ENCODE results near the gene HOXA2.

Gene HOXA2

GRCh38 chr7:27111042-27111750 is 8.7 kb upstream of the HOXA2 start:
- DNase-seq = peak; percentile 50

DNA sequence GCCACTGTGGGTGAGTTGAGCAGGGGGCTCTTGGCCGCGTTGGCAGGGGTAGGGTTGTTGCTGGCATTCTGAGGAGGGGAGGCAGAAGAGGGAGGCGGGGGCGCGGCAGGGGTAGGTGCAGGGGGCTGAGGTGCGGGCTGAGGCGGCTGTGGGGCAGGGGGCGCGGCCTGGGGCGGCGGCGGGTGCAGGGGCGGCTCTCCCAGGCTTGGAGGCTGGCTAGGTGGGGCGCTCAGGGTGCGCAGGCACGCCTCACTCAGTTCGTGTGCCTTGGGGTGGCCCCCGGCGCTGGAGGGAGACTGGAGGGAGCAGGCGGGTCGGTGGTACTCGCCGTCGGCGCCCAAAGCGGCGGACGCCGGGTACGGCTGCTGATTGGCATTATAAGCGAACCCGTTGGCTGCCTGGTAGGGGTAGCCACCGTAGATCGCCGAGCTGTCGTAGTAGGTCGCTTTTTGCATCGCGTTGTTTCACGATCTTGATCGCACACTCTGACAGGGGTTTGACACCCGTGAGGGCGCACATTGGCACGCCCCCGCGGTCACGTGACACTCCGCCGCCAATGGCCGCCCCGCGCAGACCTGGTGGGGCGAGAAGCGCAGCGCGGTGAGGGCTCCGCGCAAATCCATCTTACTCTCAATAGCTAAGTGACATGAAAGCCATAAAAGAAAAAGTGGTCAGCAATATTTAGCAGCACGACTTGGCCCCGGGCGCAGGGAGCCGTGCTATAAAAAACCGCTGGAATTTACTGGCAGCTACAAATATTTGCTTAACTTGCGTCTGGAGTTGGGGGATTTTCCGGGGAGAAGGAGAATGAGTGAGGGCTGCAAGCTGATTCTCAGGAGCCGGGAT is 7.9 kb upstream of the HOXA2 start:
- DNase-seq = peak; percentile 67

DNA sequence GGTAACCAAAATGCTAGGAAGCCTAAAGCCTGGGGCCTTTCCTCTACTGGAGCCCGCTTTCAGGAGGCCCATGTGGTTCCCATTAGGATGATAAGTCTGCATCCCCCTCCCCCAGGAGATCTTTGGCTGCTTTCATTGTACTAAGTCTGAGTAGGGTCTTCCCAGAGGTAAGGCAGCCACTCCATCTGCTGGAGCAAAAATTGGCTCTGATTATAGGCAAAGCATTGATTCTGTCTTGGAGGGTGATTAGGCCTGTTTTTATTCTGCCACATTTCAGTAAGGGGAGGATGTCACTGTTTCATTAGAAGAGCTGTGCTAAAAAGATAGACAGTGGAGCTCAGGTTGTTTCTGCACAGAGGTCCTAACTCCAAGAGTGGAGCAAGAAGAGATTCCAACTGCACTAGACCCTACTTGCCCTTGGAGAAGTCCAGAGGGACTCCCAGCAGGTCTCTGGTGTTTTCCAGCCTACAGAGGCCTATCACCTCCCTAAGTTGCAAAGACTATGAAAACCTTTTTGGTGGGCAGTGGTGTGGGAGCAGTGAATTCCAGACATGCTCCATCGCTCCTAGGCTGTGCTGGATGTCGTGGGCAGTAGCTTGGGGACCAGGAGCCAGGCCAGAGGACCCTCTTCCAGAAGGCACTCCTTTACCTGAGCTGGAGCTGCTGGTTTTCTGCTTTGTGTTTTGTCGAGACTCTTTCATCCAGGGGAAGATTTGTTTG is 7.1 kb upstream of the HOXA2 start:
- peak; percentile 43 for DNase-seq

- DNase-seq = no peak
Observed at GRCh38 chr7:27108390-27109127, 6.1 kb upstream of the HOXA2 start.

GRCh38 chr7:27107391-27108381 is 5.2 kb upstream of the HOXA2 start:
- no peak for DNase-seq

- no peak for DNase-seq
Observed at GRCh38 chr7:27106901-27107240, 4.4 kb upstream of the HOXA2 start.

GRCh38 chr7:27106181-27106900 is 3.9 kb upstream of the HOXA2 start:
- no peak for DNase-seq

DNA sequence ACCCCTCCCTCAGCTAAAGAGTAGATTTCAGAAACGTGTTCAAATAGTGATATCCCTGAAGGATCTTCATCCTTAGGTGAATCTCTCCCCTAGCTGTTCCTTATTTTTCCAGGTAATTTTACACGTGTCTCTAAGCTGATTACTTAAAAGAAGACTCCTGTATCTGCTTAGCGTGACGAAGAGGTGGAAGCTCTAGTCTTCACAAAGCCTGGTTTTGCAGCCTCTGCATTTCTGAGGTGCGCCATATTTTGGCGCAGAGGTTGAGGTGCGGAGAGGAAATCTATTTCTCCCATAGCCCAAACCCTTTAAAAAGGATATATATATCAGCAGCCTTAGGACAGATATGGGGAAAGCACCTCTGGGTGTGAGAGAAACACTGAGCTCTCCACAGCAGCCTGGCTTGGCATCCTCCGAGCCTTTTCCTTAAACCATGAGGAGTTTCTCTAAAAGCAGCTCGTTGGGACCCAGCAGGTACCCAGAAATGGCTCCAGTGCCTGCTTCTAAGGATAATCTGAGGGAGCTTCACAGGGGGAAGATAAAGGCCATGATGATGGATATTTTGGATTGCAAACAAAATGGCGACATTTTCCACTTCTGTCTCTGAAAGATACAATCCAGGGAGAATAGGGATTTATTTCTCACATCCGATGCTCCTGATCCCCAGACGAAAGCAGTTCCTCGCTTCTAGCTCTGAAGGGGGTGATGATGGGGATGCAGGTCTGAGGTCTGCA is 3.0 kb upstream of the HOXA2 start:
- DNase-seq = no peak

- DNase-seq = no peak
Observed at GRCh38 chr7:27104341-27105058, 2.0 kb upstream of the HOXA2 start.

DNA sequence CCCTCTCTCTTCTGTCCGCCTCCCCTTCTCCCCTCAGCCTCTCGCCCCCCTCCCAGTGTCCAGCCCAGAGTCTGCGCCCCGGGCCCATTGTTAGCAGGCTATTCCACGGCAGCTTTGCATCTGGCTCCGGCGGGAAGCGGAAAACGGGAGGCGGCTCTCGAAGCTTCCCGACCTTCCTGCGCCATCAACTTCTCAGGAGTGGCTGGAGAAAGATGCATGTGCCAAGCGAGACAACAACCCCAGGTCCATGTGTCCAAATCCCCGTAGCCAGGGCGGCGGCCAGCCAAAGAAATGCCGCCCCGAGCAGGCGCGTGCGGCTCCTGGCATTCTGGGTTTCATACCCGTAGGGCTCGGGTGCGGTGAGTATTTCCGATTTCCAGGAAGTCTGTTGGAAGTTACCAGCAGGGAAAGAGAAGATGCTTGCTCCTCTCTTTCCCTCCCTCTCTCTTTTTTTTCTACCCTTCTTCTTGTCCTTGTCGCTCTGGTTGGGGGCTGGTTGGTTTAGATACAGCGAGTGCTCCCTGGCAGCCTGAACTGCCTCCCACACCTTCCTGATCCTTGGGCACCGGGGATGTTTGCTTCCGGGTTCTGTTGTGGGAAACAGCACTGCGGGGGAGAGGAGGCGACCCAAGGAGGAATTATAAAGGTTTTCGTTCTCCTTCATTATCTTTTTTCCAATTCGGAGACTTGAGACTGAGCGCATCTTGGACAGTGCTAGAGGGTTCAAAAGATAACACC is 1.2 kb upstream of the HOXA2 start:
- no peak for DNase-seq

DNA sequence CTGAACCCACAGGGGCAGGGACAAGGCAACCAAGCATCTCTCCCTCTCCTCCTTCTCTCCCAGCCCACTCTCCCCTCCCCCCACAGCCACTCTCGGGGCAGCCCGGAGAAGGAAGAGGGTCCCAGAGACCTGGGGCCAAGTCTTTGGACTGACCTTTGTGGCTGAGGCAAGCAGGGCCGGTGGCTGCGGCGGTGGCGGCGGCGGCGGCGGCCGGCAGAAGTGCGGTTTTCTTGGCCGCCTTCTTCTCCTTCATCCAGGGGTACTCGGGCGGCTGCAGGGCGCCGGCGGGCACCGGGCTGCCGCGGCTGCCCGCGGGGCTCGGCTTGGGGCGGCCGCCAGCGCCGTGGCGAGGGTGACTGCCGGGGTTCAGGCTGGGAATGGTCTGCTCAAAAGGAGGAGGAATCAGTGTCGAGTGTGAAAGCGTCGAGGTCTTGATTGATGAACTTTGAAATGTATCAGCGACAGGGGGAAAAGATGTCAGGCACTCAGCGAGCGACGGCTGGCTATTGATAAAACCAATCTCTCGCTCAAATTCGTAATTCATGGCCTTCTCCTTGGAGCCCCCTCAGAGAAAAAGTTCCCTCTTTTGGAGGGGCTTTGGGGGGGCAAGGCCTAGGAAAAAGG is 414 bp downstream of the HOXA2 start:
- DNase-seq = no peak

DNA sequence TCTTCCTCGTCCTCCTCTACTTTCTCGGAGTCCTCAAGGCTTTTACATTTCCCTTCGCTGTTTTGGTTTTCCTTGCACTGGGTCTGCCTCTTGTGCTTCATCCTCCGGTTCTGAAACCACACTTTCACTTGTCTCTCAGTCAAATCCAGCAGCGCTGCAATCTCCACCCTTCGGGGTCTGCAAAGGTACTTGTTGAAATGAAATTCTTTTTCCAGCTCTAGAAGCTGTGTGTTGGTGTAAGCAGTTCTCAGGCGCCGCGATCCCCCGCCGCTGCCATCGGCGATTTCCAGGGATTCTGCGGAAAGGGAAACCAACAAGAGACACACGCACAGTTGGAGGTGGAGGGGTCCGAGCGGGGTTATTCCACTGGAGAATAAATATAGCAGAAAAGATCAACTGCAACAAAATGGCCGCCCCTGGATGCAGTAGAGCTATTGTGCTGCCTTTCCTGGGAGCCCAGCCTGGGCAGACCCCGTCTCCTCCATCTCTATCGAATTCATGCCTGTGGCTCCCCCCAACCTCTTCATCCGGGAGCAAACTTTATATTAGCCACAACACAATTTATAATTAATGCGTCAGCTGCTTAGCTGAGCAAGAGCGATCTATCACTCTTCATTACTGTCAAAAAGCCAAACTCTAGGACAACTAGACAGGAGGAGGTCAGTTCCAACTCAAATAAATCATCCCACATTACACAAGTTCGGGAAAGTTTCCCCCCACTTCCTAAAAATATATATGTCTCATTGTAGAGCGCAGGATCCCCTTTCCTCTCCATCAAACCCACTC is 1.1 kb downstream of the HOXA2 start:
- no peak for DNase-seq

DNA sequence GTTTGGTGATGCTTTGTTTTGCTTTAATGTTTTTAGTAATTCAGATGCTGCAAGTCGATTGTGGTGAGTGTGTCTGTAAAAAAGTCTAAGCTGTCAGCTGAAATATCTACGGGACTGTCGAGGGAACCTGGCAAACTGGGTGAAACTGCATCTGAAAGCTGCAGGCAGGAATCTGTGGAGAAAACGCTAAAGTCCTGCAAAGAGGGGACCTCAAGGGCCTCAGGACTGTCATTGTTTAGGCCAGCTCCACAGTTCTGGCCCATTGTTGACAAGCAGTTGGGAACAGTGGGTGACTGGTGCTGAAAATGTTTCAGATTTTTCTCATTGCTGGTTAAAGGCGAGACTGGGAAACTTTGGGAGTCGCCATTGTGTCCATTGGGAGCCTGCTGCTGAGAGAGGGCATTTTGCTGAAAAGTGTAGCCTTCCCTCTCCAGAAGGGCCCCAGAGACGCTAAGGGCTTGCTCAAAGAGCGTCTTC is 1.8 kb downstream of the HOXA2 start:
- DNase-seq = no peak

DNA sequence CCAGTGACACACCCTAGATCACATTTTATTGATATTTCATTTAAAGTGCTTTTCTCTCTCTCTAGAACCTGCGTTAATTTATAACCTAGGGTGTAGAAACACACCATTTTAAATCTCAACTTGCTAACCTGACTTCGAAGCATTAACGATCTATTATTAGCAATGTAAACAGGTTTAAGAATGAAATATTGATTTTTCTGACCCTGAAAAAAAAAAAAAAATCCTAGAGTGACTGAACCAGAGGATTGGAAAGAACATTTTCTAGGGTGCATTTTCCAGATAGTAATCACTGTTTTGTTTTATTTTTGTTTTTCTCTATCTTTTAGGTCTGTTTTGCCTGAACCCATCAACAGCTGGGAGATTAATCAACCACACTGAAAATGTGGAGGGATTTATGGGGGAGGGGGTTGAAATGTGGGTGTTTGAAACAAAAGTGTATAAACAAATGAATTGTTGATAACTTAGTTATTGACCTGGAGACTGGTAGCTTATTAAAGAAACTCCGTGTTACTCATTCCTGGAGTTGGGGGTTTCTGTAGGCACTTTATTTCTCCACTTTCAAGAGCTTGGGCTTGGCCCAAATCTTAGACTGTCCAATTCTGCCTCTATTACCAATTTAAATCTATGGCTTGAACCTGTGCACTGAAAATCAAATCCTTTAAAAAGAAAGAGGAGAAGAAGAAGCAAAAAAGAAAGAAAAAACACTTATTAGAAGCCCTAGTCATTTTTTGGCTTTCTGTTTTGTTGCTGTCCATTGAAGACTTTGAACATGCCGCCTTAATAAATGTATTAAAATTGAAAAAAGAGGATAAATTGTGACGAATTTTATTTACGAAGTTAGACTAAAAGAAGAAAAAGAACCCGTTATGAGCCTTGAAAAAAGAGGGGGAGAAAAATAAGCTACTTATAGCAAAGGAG is 2.8 kb downstream of the HOXA2 start:
- DNase-seq = no peak

GRCh38 chr7:27098578-27099451 is 3.7 kb downstream of the HOXA2 start:
- peak; percentile 63 for DNase-seq
